Pancreas (tissue), 10 donors: ENCODE results near the gene GLI1. TPM values are rescaled to one million over a fixed set of nuclear protein-coding genes. Genes with fewer than 3 reads are reported as not detected.
A peak's percentile ranks its signal among the peaks of the same experiment; 100 is the strongest.

Source experiments
- ATAC-seq, 4 donors: fragments of 200-7000 bp; cut with Tn5 transposase; one replicate each; pipeline versions ENCODE4 v1.8.0 to v1.9.1; 2020; ENCODE audit warnings: mild to moderate bottlenecking in 4 of 4, moderate library complexity in 4 of 4
- DNase-seq, 6 donors: peaks; one replicate each; pipeline ENCODE4 v3.0.0-alpha.2; 2020
- FAIRE-seq: peaks from 2 replicates; lab custom pipeline; 2012; peaks lifted over from hg19 to GRCh38; lab: Jason Lieb, UNC
- H3K27ac ChIP-seq, 4 donors: fragments of 200-600 bp; sonication (generic); 1 replicate in 3 of 4; 2 replicates in 1 of 4; pipeline versions ENCODE4 v1.5.0 to v1.8.0; 2020
- H3K27me3 ChIP-seq, 4 donors: fragments of 200-600 bp; one replicate each; pipeline ENCODE4 v1.8.0; 2021
- H3K36me3 ChIP-seq, 3 donors: fragments of 200-600 bp; sonication (generic) in 1 of 3; one replicate each; pipeline versions ENCODE4 v1.5.0 to v1.8.0; 2020 to 2021
- H3K4me1 ChIP-seq, 3 donors: fragments of 200-600 bp; one replicate each; pipeline ENCODE4 v1.8.0; 2021
- H3K4me3 ChIP-seq, 4 donors: fragments of 200-600 bp; sonication (generic) in 2 of 4; one replicate each; pipeline versions ENCODE4 v1.5.0 to v1.8.0; 2020 to 2021
- H3K9me3 ChIP-seq, 4 donors: fragments of 200-600 bp; one replicate each; pipeline ENCODE4 v1.8.0; 2021
- CTCF ChIP-seq, 4 donors: fragments of 200-600 bp; sonication (generic) in 3 of 4; IDR thresholded peaks; one replicate each; pipeline versions ENCODE4 v1.5.0 to v1.8.0; 2021; ENCODE audit warnings: antibody characterized with exemption in 4 of 4
- WGBS, 2 donors: extraction: QIAGEN DNeasy Blood & Tissue Kit; methylation state at CpG; one replicate each; pipeline ENCODE4 v1.1.7; 2013; 5-methylcytosine and 5-hydroxymethylcytosine counted together
- intact Hi-C, 3 donors: fragments of 100-400 bp; cut with DNase I; formaldehyde crosslinking; loops; one replicate each; pipeline versions ENCODE4 v1.11.1 to v1.14.2; 2022
- polyA plus RNA-seq, 2 donors: library from polyadenylated mRNA; stranded (reverse); fragments of 200-250 nt; gene quantifications; one replicate each; pipeline ENCODE4 v1.2.3, GENCODE V29; 2013
- total RNA-seq, 6 donors: library from RNA; stranded (reverse); fragmentation: NEBNext Ultra II Directional in 4 of 6; extraction: Animal tissue kit (Norgen Biotek cat#: 25700) in 4 of 6; gene quantifications; one replicate each; pipeline versions ENCODE4 v1.2.1 to v1.2.4, GENCODE V29; 2021 to 2023
- donor health status: healthy with polysubstance abuse.
- donor health status: DM: no; HTN: no; CAD: no; lungs with moderate emphysema.
- donor health status: DM: no; HTN: no; CAD: no.
- donor health status: control.
- donor health status: control.
- donor health status: Bipolar disorder and iron deficiency.
- donor health status: DM: yes; HTN: yes; CAD: no.
- donor health status: DM: no; HTN: no; CAD: no.
- donor health status: DM: no; HTN: no; CAD: no.
- donor health status: DM: yes; HTN: yes; CAD: no.

GLI1 gene
- total and polyA plus RNA-seq, 8 donors = 0.06 to 2.2 (median 0.46) TPM; not detected in 2

- FAIRE-seq (no peak), ATAC-seq (no peak), DNase-seq (no peak)
- H3K27me3 ChIP-seq = no peaks in the 10 kb centered on the region
- no peak for TF ChIP-seq CTCF (IDR thresholded peaks at IDR 0.05)
- WGBS, 2 donors = 58 to 74% methylated on average over 12 of the region's 12 CpGs
- no peak overlapping the region for H3K4me3 ChIP-seq
- H3K36me3 ChIP-seq = no peaks in the 10 kb centered on the region
- intact Hi-C loops = no loop called here
- no peak overlapping the region for H3K27ac ChIP-seq
- H3K4me1 ChIP-seq = no peaks in the 10 kb centered on the region
- H3K9me3 ChIP-seq = no peaks in the 10 kb centered on the region
Observed at GRCh38 chr12:57467212-57467874, 7.8 kb downstream of the GLI1 start.

DNA sequence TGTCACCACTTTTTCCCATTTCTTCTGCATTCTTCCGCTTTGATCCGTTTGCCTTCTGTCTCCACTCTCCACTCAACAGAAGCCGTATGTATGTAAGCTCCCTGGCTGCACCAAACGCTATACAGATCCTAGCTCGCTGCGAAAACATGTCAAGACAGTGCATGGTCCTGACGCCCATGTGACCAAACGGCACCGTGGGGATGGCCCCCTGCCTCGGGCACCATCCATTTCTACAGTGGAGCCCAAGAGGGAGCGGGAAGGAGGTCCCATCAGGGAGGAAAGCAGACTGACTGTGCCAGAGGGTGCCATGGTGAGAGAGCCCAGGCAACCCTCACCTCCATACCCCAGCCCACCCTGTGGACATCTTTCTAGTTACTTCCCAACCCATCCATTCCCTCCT lies 8.3 kb downstream of the GLI1 start:
- 55 to 68% methylated on average over 11 of the region's 11 CpGs for WGBS, 2 donors
- Histone ChIP-seq H3K4me3 (no peak overlapping the region), H3K36me3 (no peaks in the 10 kb centered on the region), H3K27ac (no peak overlapping the region), H3K27me3 (no peaks in the 10 kb centered on the region), H3K9me3 (no peaks in the 10 kb centered on the region), H3K4me1 (no peaks in the 10 kb centered on the region)
- no peak for FAIRE-seq
- no peak for TF ChIP-seq CTCF (IDR thresholded peaks at IDR 0.05)
- intact Hi-C loops = no loop called here
- ATAC-seq = no peak
- no peak for DNase-seq

DNA sequence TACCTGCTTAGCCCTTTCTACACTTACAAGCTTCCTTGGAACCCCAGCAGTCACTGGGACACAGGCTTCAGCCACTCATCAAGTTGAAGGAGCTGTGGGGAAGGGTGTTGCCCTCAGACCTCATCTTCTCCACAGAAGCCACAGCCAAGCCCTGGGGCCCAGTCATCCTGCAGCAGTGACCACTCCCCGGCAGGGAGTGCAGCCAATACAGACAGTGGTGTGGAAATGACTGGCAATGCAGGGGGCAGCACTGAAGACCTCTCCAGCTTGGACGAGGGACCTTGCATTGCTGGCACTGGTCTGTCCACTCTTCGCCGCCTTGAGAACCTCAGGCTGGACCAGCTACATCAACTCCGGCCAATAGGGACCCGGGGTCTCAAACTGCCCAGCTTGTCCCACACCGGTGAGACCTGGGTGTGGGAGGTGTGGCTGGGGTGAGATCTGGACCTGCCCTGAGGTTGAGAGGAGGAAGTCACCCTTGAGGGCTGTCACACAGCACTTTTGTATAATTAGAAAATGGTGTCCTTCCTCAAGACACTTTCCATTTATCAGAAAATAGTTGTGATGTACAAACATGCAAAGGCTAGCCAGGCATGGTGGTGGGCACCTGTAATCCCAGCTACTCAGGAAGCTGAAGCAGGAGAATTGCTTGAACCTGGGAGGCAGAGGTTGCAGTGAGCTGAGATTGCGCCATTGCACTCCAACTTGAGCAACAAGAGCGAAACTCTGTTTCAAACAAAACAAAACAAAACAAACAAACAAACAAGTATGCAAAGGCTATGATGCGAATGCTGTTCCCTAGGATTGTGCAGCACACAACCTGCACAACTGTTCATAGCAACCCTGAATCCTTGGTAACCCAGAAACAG lies 9.9 kb downstream of the GLI1 start:
- TF ChIP-seq CTCF (IDR thresholded peaks at IDR 0.05) = no peak
- FAIRE-seq = no peak

DNA sequence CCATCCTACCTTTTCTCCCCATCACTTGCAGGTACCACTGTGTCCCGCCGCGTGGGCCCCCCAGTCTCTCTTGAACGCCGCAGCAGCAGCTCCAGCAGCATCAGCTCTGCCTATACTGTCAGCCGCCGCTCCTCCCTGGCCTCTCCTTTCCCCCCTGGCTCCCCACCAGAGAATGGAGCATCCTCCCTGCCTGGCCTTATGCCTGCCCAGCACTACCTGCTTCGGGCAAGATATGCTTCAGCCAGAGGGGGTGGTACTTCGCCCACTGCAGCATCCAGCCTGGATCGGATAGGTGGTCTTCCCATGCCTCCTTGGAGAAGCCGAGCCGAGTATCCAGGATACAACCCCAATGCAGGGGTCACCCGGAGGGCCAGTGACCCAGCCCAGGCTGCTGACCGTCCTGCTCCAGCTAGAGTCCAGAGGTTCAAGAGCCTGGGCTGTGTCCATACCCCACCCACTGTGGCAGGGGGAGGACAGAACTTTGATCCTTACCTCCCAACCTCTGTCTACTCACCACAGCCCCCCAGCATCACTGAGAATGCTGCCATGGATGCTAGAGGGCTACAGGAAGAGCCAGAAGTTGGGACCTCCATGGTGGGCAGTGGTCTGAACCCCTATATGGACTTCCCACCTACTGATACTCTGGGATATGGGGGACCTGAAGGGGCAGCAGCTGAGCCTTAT lies 10.8 kb downstream of the GLI1 start:
- FAIRE-seq (no peak), ATAC-seq (no peak), DNase-seq (peak in 1 of 6 donors; percentile 35)
- no peak overlapping the region for H3K27ac ChIP-seq
- H3K36me3 ChIP-seq = no peaks in the 10 kb centered on the region
- intact Hi-C loops = no loop called here
- TF ChIP-seq CTCF (IDR thresholded peaks at IDR 0.05) = no peak
- no peak overlapping the region for H3K4me3 ChIP-seq
- H3K27me3 ChIP-seq = no peaks in the 10 kb centered on the region
- peaks cover 0 to 3% (median 3%) of the 10 kb centered on the region in 3 donors for H3K4me1 ChIP-seq
- 82 to 87% methylated on average over 13 to 14 of the region's 14 CpGs for WGBS, 2 donors
- no peaks in the 10 kb centered on the region for H3K9me3 ChIP-seq

More for the DNA sequence above, 9.9 kb downstream of the GLI1 start:
- Histone ChIP-seq H3K36me3 (no peaks in the 10 kb centered on the region), H3K27ac (no peak overlapping the region), H3K27me3 (no peaks in the 10 kb centered on the region), H3K4me1 (no peaks in the 10 kb centered on the region), H3K9me3 (no peaks in the 10 kb centered on the region), H3K4me3 (no peak overlapping the region)
- intact Hi-C loops = no loop called here
- ATAC-seq (no peak), DNase-seq (peak in 1 of 6 donors; percentile 26)
- 74 to 81% methylated on average over 10 of the region's 10 CpGs for WGBS, 2 donors
